C4-2B (cell line): ENCODE measurements around the gene WFDC8.
"Not testable (repeated sequence)": the region's sequence is repeated elsewhere in the genome, so short reads cannot be mapped to it uniquely, and the experiment has no call there.

Experiments
- H3K27ac ChIP-seq: fragments of 450-650 bp; 2 replicates; pipeline ENCODE4 v1.5.1; 2017
- ZFX ChIP-seq: fragments of 450-650 bp; IDR thresholded peaks from 2 replicates; pipeline ENCODE4 v1.6.1; 2017
- TF ChIP-seq, protein P1 (sequence below): fragments of 450-650 bp; conservative IDR thresholded peaks from 2 replicates; pipeline ENCODE4 v1.5.1; 2017; ENCODE audit warnings: mild to moderate bottlenecking

The WFDC8 gene

DNA sequence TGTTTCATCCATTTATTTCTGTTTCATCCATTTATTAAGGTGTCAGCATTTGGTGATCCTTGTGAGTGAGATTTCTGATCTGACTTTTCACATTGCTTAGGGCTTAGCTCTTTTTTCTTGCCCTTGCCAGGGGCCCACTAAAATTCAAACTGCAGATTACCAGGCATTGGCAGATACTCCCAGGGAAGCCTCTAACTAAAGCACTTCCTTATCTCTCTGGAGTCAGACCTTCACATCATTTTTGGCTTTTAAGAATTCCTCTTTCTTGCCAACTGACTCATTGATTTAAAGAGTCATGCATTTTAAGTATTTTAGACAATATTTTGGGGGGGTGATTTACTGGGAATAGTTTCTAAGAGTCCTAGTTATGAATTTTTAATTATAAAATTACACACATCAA is 2.6 kb upstream of the WFDC8 start:
- H3K27ac ChIP-seq: no peak overlapping the region
- TF ChIP-seq ZFX: no peak
- TF ChIP-seq, protein P1, sequence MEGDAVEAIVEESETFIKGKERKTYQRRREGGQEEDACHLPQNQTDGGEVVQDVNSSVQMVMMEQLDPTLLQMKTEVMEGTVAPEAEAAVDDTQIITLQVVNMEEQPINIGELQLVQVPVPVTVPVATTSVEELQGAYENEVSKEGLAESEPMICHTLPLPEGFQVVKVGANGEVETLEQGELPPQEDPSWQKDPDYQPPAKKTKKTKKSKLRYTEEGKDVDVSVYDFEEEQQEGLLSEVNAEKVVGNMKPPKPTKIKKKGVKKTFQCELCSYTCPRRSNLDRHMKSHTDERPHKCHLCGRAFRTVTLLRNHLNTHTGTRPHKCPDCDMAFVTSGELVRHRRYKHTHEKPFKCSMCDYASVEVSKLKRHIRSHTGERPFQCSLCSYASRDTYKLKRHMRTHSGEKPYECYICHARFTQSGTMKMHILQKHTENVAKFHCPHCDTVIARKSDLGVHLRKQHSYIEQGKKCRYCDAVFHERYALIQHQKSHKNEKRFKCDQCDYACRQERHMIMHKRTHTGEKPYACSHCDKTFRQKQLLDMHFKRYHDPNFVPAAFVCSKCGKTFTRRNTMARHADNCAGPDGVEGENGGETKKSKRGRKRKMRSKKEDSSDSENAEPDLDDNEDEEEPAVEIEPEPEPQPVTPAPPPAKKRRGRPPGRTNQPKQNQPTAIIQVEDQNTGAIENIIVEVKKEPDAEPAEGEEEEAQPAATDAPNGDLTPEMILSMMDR: no peak

DNA sequence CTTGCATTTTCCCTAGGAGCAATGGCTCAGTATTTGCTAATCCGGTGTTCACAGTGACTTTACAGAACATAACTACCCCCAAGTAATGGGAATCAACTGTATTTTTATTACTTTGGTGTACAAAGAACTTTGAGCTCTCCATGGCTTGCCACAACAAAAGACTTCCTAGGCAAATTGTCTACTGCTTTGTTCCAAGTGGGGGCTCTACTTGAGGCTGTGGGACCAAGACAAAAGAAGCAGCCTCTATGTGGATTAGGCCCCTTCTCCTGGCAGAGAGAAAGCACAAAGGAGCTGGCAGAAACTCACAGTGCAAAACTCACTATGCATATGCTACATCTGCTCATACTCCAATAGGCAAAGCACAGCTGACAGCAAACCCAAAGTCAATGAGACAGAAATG is 853 bp downstream of the WFDC8 start:
- TF ChIP-seq, protein P1: no peak
- no peak for TF ChIP-seq ZFX

DNA sequence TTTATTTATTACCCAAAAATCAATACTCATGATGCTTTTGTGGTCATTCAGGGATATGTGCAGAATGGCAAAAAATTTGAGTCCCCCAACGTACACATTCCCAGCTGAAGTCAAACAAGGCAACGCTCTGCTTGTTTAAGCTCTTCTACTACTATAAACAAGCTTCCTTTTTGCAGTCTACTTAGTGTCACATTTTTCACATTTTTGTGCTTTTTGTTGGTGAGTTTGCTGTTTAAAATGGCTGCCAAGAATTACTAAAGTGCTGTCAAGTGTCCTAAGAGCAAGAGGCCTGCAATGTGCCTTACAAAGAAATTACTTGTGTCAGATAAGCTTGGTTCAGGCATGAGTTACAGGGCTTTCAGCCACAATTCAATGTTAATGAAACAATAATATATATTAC is 2.1 kb downstream of the WFDC8 start:
- TF ChIP-seq, protein P1: no peak
- TF ChIP-seq ZFX: no peak
- H3K27ac ChIP-seq: no peak overlapping the region

More for the DNA sequence above, 853 bp downstream of the WFDC8 start:
- no peak overlapping the region for H3K27ac ChIP-seq

DNA sequence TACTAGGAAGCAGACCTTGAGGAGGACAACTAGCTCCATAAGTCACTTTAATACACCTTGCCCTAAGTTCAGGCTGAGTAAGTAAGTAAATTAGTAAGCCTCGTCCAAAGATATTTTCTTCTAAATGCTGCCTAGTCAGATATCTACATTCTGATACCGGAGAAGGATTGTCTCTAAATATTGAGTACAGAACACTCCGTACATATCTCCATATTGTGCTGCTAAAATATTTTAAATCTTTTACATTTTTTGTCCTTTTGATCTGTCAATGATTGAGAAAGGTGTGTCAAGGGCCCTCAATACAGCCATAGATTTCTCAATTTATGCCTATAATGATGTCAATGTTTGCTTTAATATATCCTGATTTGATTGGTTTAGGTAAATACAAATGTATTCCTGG is 3.2 kb downstream of the WFDC8 start:
- TF ChIP-seq, protein P1: no peak
- TF ChIP-seq ZFX: no peak
- no peak overlapping the region for H3K27ac ChIP-seq

DNA sequence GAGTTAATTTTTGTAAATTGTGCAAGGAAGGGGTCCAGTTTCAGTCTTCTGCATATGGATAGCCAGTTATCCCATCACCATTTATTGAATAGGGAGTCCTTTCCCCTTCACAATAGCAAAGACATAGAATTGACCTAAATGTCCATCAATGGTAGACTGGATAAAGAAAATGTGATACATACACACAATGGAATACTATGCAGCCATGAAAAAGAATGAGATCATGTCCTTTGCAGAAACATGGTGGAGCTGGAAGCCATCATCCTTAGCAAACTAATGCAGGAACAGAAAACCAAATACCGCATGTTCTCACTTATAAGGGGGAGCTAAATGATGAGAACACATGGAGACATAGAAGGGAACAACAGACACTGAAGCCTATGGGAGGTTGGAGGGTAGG is 9.4 kb downstream of the WFDC8 start:
- not testable (repeated sequence) for H3K27ac ChIP-seq

DNA sequence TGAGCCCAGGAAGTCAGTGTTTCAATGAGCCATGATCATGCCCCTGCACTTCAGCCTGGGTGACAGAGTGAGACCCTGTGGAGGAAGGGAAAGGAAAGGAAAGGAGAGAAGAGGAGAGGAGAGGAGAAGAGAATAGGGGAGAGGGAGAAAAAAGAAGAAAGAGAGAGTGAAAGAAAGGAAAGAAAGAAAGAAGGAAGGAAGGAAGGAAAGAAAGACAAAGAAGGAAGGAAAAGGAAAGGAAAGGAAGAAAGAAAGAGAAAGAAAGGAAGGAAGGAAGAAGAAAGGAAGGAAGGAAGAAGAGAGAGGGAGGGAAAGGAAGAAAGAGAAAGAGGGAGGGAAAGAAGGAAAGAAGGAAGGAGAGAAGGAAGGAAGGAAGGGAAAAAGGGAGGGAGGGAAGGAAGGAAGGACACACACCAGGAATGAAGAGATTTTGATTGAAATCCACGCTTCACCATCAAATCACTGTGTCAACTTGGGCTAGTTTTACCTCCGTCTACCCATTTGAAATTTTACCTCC is 14.3 kb downstream of the WFDC8 start:
- no peak overlapping the region for H3K27ac ChIP-seq
- TF ChIP-seq, protein P1: no peak
- TF ChIP-seq ZFX: no peak

DNA sequence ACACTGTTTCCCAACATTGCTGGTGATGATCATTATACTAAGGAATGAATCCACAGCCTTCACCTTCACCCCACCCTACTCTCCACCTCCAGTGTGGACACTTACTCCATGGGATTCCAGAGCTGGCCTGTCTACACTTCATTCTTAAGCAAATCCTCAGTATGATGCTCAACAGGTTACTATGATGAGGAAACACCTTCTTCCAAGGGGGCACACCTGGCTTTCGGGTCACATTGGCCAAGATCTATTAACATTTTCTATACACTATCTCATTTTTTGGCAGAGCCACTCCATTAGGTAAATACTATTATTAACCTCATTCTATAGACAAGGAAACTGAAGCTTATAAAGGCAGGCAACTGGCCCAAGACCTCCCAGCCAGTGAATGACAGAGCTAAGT is 23.9 kb downstream of the WFDC8 start:
- no peak overlapping the region for H3K27ac ChIP-seq
- TF ChIP-seq, protein P1: no peak
- no peak for TF ChIP-seq ZFX

DNA sequence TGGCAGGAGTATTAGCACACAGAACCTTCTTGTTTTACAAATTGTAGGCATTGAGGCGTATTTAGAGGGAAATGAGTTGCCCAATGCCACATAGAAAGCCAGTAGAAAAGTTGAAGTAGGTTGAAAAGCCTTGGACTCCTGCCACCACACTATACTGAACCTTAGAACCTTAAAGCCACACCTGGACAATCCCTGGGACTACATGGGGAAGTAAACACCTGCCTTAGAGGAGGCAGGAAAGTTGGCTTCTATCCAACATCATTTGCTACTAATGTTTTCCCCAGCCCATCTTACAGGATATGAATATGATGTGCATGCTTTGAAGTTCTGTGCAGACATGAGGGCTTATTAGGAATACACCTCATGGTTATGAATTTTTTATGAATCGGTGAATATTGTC is 26.6 kb downstream of the WFDC8 start:
- H3K27ac ChIP-seq: no peak overlapping the region
- TF ChIP-seq ZFX: no peak
- TF ChIP-seq, protein P1: no peak
